ENCODE measurements around the gene GRAMD1B. TPM values are rescaled to one million over a fixed set of nuclear protein-coding genes. Genes with fewer than 3 reads are reported as not detected.

Gene GRAMD1B
- total RNA-seq, 1 donor from 2014 or later, result 159 TPM

- no peak overlapping the region for H3K4me3 Mint-ChIP-seq (ENCODE audit: low read depth)
- H3K27ac Mint-ChIP-seq, result no peak overlapping the region
- DNase-seq (ENCODE audit: low spot score), result no peak
- intact Hi-C loops (cut with micrococcal nuclease), result loop anchor here (5.0 kb wide), 1 partner anchor 277 kb away; no protein-coding TSS in a partner anchor
- H3K4me1 Mint-ChIP-seq (ENCODE audit: low read depth), result peaks cover 13% of the 10 kb centered on the region
- H3K36me3 Mint-ChIP-seq (ENCODE audit: low read depth), result peaks cover 41% of the 10 kb centered on the region
- H3K9me3 Mint-ChIP-seq, result no peaks in the 10 kb centered on the region
- H3K27me3 Mint-ChIP-seq (ENCODE audit: low read depth), result no peaks in the 10 kb centered on the region
Observed at GRCh38 chr11:123579482-123579812, 149.4 kb downstream of the GRAMD1B start.

DNA sequence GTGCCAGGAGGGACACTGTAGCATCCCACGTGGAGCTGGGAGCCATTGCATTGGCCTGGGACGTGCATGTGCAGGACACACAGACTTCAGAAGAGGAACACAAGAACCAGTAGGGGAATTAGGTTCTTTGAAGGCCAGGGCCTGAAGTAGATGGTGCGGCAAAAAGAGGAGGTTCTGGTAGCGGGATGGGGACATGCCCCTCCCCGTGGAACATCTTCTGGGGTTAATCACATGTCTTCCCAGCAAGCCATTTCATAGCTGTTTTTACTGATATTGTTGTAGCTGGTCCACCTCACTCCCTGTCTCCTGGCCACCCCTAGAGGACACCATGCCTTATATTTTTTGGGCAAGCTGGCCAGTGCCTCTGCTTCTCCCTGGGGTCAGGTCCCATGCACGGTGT, 150.1 kb downstream of the GRAMD1B start:
- no peak for DNase-seq (ENCODE audit: low spot score)
- Mint-ChIP-seq H3K4me1 (ENCODE audit: low read depth) (peaks cover 9% of the 10 kb centered on the region), H3K27ac (no peak overlapping the region), H3K27me3 (ENCODE audit: low read depth) (no peaks in the 10 kb centered on the region), H3K9me3 (no peaks in the 10 kb centered on the region), H3K4me3 (ENCODE audit: low read depth) (no peak overlapping the region), H3K36me3 (ENCODE audit: low read depth) (peaks cover 41% of the 10 kb centered on the region)
- intact Hi-C loops (cut with micrococcal nuclease), result no loop called here

DNA sequence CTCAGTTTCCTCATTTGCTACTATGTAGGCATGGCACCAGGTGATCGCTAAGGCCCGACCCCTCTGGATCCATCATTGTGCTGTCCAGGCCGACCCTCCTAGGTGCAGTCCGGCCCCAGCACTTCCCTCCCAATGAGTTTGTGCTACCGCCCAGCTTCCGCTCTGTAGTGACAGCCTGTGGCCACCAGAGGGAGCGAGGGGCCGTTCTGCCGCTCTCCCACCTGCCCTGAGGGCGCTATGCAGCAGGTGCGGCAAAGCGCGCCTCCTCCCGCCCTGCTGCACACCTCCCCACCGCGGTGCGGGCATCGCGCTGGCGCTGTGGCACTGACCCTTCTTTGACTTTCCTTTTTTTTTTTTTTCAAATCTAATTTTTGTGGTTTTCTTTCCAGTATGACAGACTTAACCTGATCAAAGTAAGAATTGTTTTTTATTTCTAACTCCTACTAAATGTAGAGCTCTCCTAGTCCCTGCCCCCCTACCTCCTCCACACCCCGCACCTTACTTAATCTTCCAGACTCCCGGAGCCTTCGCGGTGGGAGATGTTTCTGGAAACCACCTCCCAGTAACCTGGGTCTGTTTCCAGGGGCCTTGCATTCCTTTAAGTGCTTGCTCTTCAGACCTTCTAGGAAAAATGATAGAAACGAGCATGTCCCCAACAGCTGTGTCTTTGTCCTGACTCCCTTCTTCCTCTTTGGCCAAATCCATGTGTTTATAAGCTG, 150.6 kb downstream of the GRAMD1B start:
- Mint-ChIP-seq H3K4me1 (ENCODE audit: low read depth) (peaks cover 9% of the 10 kb centered on the region), H3K36me3 (ENCODE audit: low read depth) (peaks cover 42% of the 10 kb centered on the region), H3K27me3 (ENCODE audit: low read depth) (no peaks in the 10 kb centered on the region), H3K27ac (no peak overlapping the region), H3K4me3 (ENCODE audit: low read depth) (no peak overlapping the region), H3K9me3 (no peaks in the 10 kb centered on the region)
- DNase-seq (ENCODE audit: low spot score), result peak; percentile 54
- intact Hi-C loops (cut with micrococcal nuclease), result no loop called here

DNA sequence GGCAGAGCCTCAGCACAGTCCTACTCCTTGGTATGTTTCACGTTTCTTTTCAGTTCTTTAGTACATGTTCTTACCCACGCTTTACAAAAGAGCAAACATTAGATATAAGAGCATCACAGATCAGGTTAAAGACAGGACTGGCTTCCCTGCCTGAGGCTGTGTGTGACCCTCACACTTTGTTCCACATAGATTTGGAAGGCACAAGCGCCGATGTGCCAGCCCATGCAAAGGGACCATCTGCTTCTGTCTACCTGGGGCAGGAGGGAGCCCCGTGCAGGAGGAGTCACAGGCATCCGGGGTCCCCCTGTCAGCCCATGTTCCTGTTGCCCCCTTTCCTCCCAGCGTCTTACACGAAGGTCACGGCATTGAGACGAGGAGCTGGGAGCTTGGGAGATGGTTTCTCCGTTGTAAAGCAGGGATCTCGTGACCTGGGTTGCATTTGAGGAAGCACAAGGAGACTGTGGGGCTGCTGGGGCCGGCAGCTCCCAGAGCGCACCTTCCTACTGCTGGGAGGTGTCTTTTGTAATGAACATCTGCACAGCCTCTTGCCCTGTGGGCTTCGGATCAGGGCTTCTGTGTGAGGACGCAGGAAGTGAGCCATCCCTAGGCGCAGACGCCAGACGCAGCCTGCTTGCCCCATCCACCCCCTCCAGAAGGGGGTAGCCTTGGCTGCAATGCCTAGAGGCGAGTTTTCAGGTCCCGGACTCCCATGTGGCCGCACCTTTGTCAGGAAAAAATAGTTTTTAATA, 151.8 kb downstream of the GRAMD1B start:
- no peak overlapping the region for H3K27ac Mint-ChIP-seq
- H3K27me3 Mint-ChIP-seq (ENCODE audit: low read depth), result no peaks in the 10 kb centered on the region
- H3K36me3 Mint-ChIP-seq (ENCODE audit: low read depth), result peaks cover 51% of the 10 kb centered on the region
- H3K4me1 Mint-ChIP-seq (ENCODE audit: low read depth), result peaks cover 6% of the 10 kb centered on the region
- DNase-seq (ENCODE audit: low spot score), result no peak
- intact Hi-C loops (cut with micrococcal nuclease), result no loop called here
- no peak overlapping the region for H3K4me3 Mint-ChIP-seq (ENCODE audit: low read depth)
- no peaks in the 10 kb centered on the region for H3K9me3 Mint-ChIP-seq

- no peak for DNase-seq (ENCODE audit: low spot score)
- Mint-ChIP-seq H3K27me3 (ENCODE audit: low read depth) (no peaks in the 10 kb centered on the region), H3K27ac (no peak overlapping the region), H3K4me3 (ENCODE audit: low read depth) (no peak overlapping the region), H3K36me3 (ENCODE audit: low read depth) (peaks cover 46% of the 10 kb centered on the region), H3K9me3 (no peaks in the 10 kb centered on the region), H3K4me1 (ENCODE audit: low read depth) (peaks cover 6% of the 10 kb centered on the region)
- intact Hi-C loops (cut with micrococcal nuclease), result no loop called here
Observed at GRCh38 chr11:123582992-123583504, 153.0 kb downstream of the GRAMD1B start.

- no peaks in the 10 kb centered on the region for H3K9me3 Mint-ChIP-seq
- H3K4me1 Mint-ChIP-seq (ENCODE audit: low read depth), result peaks cover 6% of the 10 kb centered on the region
- DNase-seq (ENCODE audit: low spot score), result no peak
- no peaks in the 10 kb centered on the region for H3K27me3 Mint-ChIP-seq (ENCODE audit: low read depth)
- intact Hi-C loops (cut with micrococcal nuclease), result no loop called here
- H3K36me3 Mint-ChIP-seq (ENCODE audit: low read depth), result peaks cover 41% of the 10 kb centered on the region
- no peak overlapping the region for H3K4me3 Mint-ChIP-seq (ENCODE audit: low read depth)
- no peak overlapping the region for H3K27ac Mint-ChIP-seq
Observed at GRCh38 chr11:123584186-123584585, 154.1 kb downstream of the GRAMD1B start.

DNA sequence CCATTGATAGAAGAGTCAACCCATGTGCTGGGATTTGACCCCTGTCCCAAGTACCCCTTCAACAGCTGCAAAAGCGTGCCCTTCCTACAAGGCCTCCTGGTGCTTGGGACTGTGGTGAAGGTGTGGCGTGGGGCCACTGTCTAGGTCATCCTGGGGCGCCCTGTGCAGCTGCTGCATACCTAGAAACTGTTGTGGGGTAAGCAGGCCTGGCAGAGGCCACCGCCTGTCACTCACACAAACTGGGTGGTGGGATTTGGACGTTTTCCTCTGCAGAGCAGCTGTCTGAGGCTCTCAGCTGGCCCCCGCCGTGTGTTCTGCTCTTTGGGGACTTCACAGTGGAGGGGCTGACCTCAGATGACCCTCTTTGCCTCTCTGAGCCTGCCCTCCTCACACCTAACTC, 154.7 kb downstream of the GRAMD1B start:
- H3K27ac Mint-ChIP-seq, result no peak overlapping the region
- no peaks in the 10 kb centered on the region for H3K9me3 Mint-ChIP-seq

GRCh38 chr11:123585206-123585605, 155.1 kb downstream of the GRAMD1B start:
- H3K4me3 Mint-ChIP-seq (ENCODE audit: low read depth), result no peak overlapping the region
- H3K36me3 Mint-ChIP-seq (ENCODE audit: low read depth), result peaks cover 38% of the 10 kb centered on the region
- H3K9me3 Mint-ChIP-seq, result no peaks in the 10 kb centered on the region
- intact Hi-C loops (cut with micrococcal nuclease), result no loop called here
- no peak for DNase-seq (ENCODE audit: low spot score)
- no peaks in the 10 kb centered on the region for H3K27me3 Mint-ChIP-seq (ENCODE audit: low read depth)
- no peak overlapping the region for H3K27ac Mint-ChIP-seq
- peaks cover 6% of the 10 kb centered on the region for H3K4me1 Mint-ChIP-seq (ENCODE audit: low read depth)

More for the DNA sequence above, 154.7 kb downstream of the GRAMD1B start:
- Mint-ChIP-seq H3K4me3 (ENCODE audit: low read depth) (no peak overlapping the region), H3K27me3 (ENCODE audit: low read depth) (no peaks in the 10 kb centered on the region), H3K36me3 (ENCODE audit: low read depth) (peaks cover 38% of the 10 kb centered on the region), H3K4me1 (ENCODE audit: low read depth) (peaks cover 6% of the 10 kb centered on the region)
- no peak for DNase-seq (ENCODE audit: low spot score)
- intact Hi-C loops (cut with micrococcal nuclease), result no loop called here

DNA sequence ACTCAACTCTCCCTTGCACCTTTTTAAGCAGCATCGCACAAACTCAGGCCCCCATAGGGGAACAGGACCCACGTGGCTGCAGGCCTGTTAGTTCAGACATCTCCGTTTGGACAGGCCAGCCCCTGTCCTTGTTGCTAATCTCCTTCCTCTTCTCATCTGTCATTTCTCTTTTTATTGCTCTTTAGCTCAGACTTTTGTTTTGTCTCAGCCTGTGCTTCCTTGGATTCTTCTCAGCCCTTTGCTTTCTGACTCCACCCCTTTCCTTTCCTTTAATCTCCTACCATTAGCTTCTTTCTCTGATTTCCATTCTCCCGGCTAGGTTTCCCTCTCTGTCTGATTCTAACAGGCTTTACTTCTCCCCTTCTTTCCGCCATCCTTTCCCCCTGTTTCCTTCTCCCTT, 155.6 kb downstream of the GRAMD1B start:
- peaks cover 34% of the 10 kb centered on the region for H3K36me3 Mint-ChIP-seq (ENCODE audit: low read depth)
- H3K27me3 Mint-ChIP-seq (ENCODE audit: low read depth), result no peaks in the 10 kb centered on the region
- H3K4me3 Mint-ChIP-seq (ENCODE audit: low read depth), result no peak overlapping the region
- peaks cover 4% of the 10 kb centered on the region for H3K4me1 Mint-ChIP-seq (ENCODE audit: low read depth)
- intact Hi-C loops (cut with micrococcal nuclease), result no loop called here
- no peaks in the 10 kb centered on the region for H3K9me3 Mint-ChIP-seq
- no peak for DNase-seq (ENCODE audit: low spot score)
- no peak overlapping the region for H3K27ac Mint-ChIP-seq

GRCh38 chr11:123586568-123586967, 156.5 kb downstream of the GRAMD1B start:
- peaks cover 31% of the 10 kb centered on the region for H3K36me3 Mint-ChIP-seq (ENCODE audit: low read depth)
- no peak overlapping the region for H3K4me3 Mint-ChIP-seq (ENCODE audit: low read depth)
- H3K27me3 Mint-ChIP-seq (ENCODE audit: low read depth), result no peaks in the 10 kb centered on the region
- H3K4me1 Mint-ChIP-seq (ENCODE audit: low read depth), result peaks cover 3% of the 10 kb centered on the region
- intact Hi-C loops (cut with micrococcal nuclease), result no loop called here
- DNase-seq (ENCODE audit: low spot score), result no peak
- no peaks in the 10 kb centered on the region for H3K9me3 Mint-ChIP-seq
- H3K27ac Mint-ChIP-seq, result no peak overlapping the region

- Mint-ChIP-seq H3K36me3 (ENCODE audit: low read depth) (peaks cover 33% of the 10 kb centered on the region), H3K9me3 (no peaks in the 10 kb centered on the region), H3K4me3 (ENCODE audit: low read depth) (no peak overlapping the region), H3K4me1 (ENCODE audit: low read depth) (peaks cover 3% of the 10 kb centered on the region), H3K27ac (peak overlapping the region; percentile 37), H3K27me3 (ENCODE audit: low read depth) (no peaks in the 10 kb centered on the region)
- intact Hi-C loops (cut with micrococcal nuclease), result no loop called here
- DNase-seq (ENCODE audit: low spot score), result no peak
Observed at GRCh38 chr11:123587044-123587443, 157.0 kb downstream of the GRAMD1B start.

DNA sequence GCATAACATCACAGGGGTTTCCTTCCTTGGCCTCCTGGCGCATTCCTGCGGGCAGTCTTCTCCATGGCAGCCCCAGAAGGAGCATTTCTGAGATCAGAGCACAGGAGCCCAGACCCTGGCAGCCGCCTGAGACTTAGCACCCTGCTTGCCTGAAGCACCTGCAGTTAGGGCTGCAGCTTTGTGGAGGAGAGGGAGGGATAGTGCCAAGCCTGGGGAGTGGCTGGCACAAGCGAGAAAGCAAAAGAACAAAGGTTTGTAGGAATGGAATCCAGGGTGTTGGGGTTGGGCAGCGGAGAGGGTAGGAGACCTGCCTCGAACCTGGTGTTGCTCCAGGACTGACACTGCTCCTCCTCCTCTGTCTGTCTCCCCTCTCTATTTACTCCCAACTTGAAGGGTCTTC, 157.5 kb downstream of the GRAMD1B start:
- Mint-ChIP-seq H3K9me3 (no peaks in the 10 kb centered on the region), H3K27me3 (ENCODE audit: low read depth) (no peaks in the 10 kb centered on the region), H3K36me3 (ENCODE audit: low read depth) (peaks cover 38% of the 10 kb centered on the region), H3K4me3 (ENCODE audit: low read depth) (no peak overlapping the region), H3K27ac (no peak overlapping the region), H3K4me1 (ENCODE audit: low read depth) (peaks cover 4% of the 10 kb centered on the region)
- intact Hi-C loops (cut with micrococcal nuclease), result no loop called here
- no peak for DNase-seq (ENCODE audit: low spot score)

DNA sequence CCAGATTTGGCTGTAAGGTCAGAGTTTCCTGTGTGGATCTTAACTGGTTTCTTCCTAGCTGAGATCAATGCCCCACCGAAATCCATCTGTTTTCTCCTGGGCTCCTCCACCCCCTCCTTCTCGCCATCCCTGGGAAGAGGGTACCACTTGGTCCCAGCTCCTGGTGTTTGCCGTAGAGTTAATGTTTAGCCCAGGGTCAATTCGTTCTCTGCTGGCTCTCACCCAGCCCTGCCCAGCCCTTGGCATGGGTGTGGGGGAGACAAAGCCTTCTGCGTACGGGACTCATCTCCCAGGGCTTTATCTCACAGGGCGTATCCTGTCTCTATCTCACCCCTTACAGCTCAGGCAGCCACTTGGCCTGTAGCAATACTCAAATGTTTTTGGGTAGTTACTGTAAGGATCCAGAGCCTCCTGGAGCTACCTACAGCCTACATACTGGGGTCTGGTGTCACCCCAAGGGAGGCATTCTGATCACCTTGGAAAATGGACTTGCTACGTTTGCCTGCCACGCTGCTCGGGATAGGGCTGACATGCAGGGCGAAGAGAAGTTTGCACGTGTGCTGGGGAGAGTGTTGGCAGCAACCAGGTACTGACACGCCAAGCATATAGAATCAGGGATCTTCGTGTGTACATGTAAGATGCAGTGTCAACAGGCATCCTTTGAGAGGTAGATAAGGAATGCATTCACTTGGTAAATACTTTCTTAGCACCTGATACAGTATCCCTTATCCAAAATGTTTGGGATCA, 158.2 kb downstream of the GRAMD1B start:
- DNase-seq (ENCODE audit: low spot score), result no peak
- Mint-ChIP-seq H3K27me3 (ENCODE audit: low read depth) (no peaks in the 10 kb centered on the region), H3K27ac (no peak overlapping the region), H3K4me3 (ENCODE audit: low read depth) (no peak overlapping the region), H3K9me3 (no peaks in the 10 kb centered on the region), H3K36me3 (ENCODE audit: low read depth) (peaks cover 35% of the 10 kb centered on the region), H3K4me1 (ENCODE audit: low read depth) (peaks cover 2% of the 10 kb centered on the region)
- intact Hi-C loops (cut with micrococcal nuclease), result no loop called here

Data from activated T-helper 2 cell treated with anti-CD3 and anti-CD28 coated beads, Interferon-gamma antibody, Interleukin-2, Interleukin-4, amounts not matched to agents 10 μg/mL and 5 μg/mL and 100 μg/mL, durations not matched to agents 14 hours and 24 hours and 36 hours (primary cell).